Uterus (tissue), 4 donors: ENCODE data around the gene OGN. TPM values are rescaled to one million over a fixed set of nuclear protein-coding genes. Genes with fewer than 3 reads are reported as not detected.
"Not testable (repeated sequence)": the region's sequence is repeated elsewhere in the genome, so short reads cannot be mapped to it uniquely, and the experiment has no call there.

Experiments used
- DNase-seq, 2 donors: peaks; one replicate each; pipeline ENCODE4 v3.0.0-alpha.2; 2019 to 2020
- H3K27ac ChIP-seq, 2 donors: fragments of 200-600 bp; sonication (generic); 1 replicate in 1 of 2; 2 replicates in 1 of 2; pipeline ENCODE4 v1.5.1; 2016 to 2018
- H3K27me3 ChIP-seq, 2 donors: fragments of 200-600 bp; sonication (generic); one replicate each; pipeline ENCODE4 v1.5.1; 2018 to 2019; ENCODE audit warnings: control low read depth in 1 of 2
- H3K36me3 ChIP-seq, 2 donors: fragments of 200-600 bp; sonication (generic); one replicate each; pipeline ENCODE4 v1.5.1; 2019; ENCODE audit warnings: control low read depth in 1 of 2
- H3K4me1 ChIP-seq, 2 donors: fragments of 200-600 bp; sonication (generic); one replicate each; pipeline ENCODE4 v1.5.1; 2018 to 2019; ENCODE audit warnings: control low read depth in 1 of 2
- H3K4me3 ChIP-seq, 2 donors: fragments of 200-600 bp; sonication (generic); 1 replicate in 1 of 2; 2 replicates in 1 of 2; pipeline ENCODE4 v1.5.1; 2018 to 2019; ENCODE audit warnings: mild to moderate bottlenecking in 1 of 2
- H3K9me3 ChIP-seq, 2 donors: fragments of 200-600 bp; sonication (generic); one replicate each; pipeline ENCODE4 v1.5.1; 2019; ENCODE audit warnings: control low read depth in 1 of 2
- CTCF ChIP-seq, 4 experiments: fragments of 200-600 bp in 2 of 4; fragments of 450-650 bp in 2 of 4; sonication (generic) in 2 of 4; IDR thresholded peaks; one replicate each; pipeline ENCODE4 v1.5.1; 2016 to 2019; ENCODE audit warnings: antibody characterized with exemption in 4 of 4, mild to moderate bottlenecking in 2 of 4, moderate library complexity in 1 of 4
- POLR2A ChIP-seq, 2 donors: fragments of 450-650 bp; IDR thresholded peaks; one replicate each; pipeline ENCODE4 v1.6.1; 2016; ENCODE audit warnings: antibody characterized with exemption in 2 of 2, mild to moderate bottlenecking in 1 of 2, moderate library complexity in 1 of 2
- intact Hi-C: fragments of 100-400 bp; cut with DNase I; formaldehyde crosslinking; loops from one replicate; pipeline ENCODE4 v1.15.1; 2023; ENCODE audit warnings: low total_unique reads
- total RNA-seq, 4 donors: library from RNA; depleted of rRNA in 3 of 4; stranded (reverse); fragments of >200 nt in 3 of 4; gene quantifications; one replicate each; pipeline versions ENCODE4 v1.1.0 to v1.2.4, GENCODE V29; 2014 to 2023
- donor health status: DM: yes; HTN: yes; CAD: no.

Gene OGN
- total RNA-seq, 4 donors from 2014 or later, result 26.0 to 302 (median 43.0) TPM

GRCh38 chr9:92422611-92423338, 18.4 kb upstream of the OGN start:
- Histone ChIP-seq H3K4me1 (peaks cover 0 to 9% of the 10 kb centered on the region in 2 donors), H3K36me3 (no peaks in the 10 kb centered on the region), H3K4me3 (peak overlapping the region; percentile 8 to 12), H3K27ac (peak overlapping the region; percentile 73 to 79), H3K27me3 (no peaks in the 10 kb centered on the region), H3K9me3 (no peaks in the 10 kb centered on the region)
- intact Hi-C loops, result no loop called here
- DNase-seq, result no peak
- TF ChIP-seq POLR2A (IDR thresholded peaks at IDR 0.05) (no peak), CTCF (IDR thresholded peaks at IDR 0.05) (no peak)

GRCh38 chr9:92414566-92414965, 10.2 kb upstream of the OGN start:
- Histone ChIP-seq H3K4me3 (no peak overlapping the region), H3K27me3 (no peaks in the 10 kb centered on the region), H3K9me3 (no peaks in the 10 kb centered on the region), H3K4me1 (no peaks in the 10 kb centered on the region), H3K36me3 (no peaks in the 10 kb centered on the region), H3K27ac (no peak overlapping the region)
- intact Hi-C loops, result no loop called here
- DNase-seq, result no peak
- TF ChIP-seq POLR2A (IDR thresholded peaks at IDR 0.05) (no peak), CTCF (IDR thresholded peaks at IDR 0.05) (no peak)

GRCh38 chr9:92411157-92411556, 6.8 kb upstream of the OGN start:
- H3K36me3 ChIP-seq, DNase-seq, H3K9me3 ChIP-seq, H3K4me3 ChIP-seq, H3K4me1 ChIP-seq, intact Hi-C loops, H3K27me3 ChIP-seq: not testable (repeated sequence)
- peak overlapping the region; percentile 75 to 81 for H3K27ac ChIP-seq

GRCh38 chr9:92408747-92409478, 4.5 kb upstream of the OGN start:
- TF ChIP-seq POLR2A (IDR thresholded peaks at IDR 0.05) (no peak), CTCF (IDR thresholded peaks at IDR 0.05) (no peak)
- intact Hi-C loops, result no loop called here
- no peak overlapping the region for H3K4me3 ChIP-seq
- H3K27ac ChIP-seq, result peak overlapping the region in 1 of 2 donors; percentile 3
- no peaks in the 10 kb centered on the region for H3K36me3 ChIP-seq
- no peaks in the 10 kb centered on the region for H3K27me3 ChIP-seq
- no peaks in the 10 kb centered on the region for H3K9me3 ChIP-seq
- H3K4me1 ChIP-seq, result no peaks in the 10 kb centered on the region
- no peak for DNase-seq

- intact Hi-C loops, result no loop called here
- Histone ChIP-seq H3K27me3 (no peaks in the 10 kb centered on the region), H3K4me3 (no peak overlapping the region), H3K4me1 (no peaks in the 10 kb centered on the region), H3K36me3 (no peaks in the 10 kb centered on the region), H3K27ac (peak overlapping the region; percentile 74 to 87), H3K9me3 (no peaks in the 10 kb centered on the region)
- TF ChIP-seq CTCF (IDR thresholded peaks at IDR 0.05), result no peak
- no peak for TF ChIP-seq POLR2A (IDR thresholded peaks at IDR 0.05)
- DNase-seq, result no peak
These were observed 3.4 kb upstream of the OGN start for GRCh38 chr9:92407818-92408217.
